Activated naive CD4-positive, alpha-beta T cell treated with anti-CD3 and anti-CD28 coated beads, Interleukin-2, amount 10 ng/mL, durations not matched to agents 7 days and 5 days (primary cell): ENCODE measurements around the gene BAHCC1.

Experiments used
- CTCF ChIA-PET: fragments of 350-600 bp; sonication (Branson Sonifier 250); formaldehyde crosslinking; loops from one replicate; lab custom pipeline; 2021; ENCODE audit warnings: antibody characterized with exemption; lab: Charles Lee
- DNase-seq: peaks from one replicate; pipeline ENCODE4 v3.0.0-alpha.2; 2020
- H3K27ac Mint-ChIP-seq: one replicate; pipeline ENCODE4 v1.8.0; 2021; ENCODE audit warnings: mild to moderate bottlenecking, moderate library complexity, mixed read lengths
- H3K27me3 Mint-ChIP-seq: one replicate; pipeline ENCODE4 v1.8.0; 2021; ENCODE audit warnings: mild to moderate bottlenecking, mixed read lengths
- H3K36me3 Mint-ChIP-seq: one replicate; pipeline ENCODE4 v1.8.0; 2021; ENCODE audit warnings: mixed read lengths
- H3K4me1 Mint-ChIP-seq: one replicate; pipeline ENCODE4 v1.8.0; 2021; ENCODE audit warnings: mixed read lengths
- H3K4me3 Mint-ChIP-seq: one replicate; pipeline ENCODE4 v1.8.0; 2021; ENCODE audit warnings: mild to moderate bottlenecking, moderate library complexity, mixed read lengths
- H3K9me3 Mint-ChIP-seq: one replicate; pipeline ENCODE4 v1.8.0; 2021; ENCODE audit warnings: mixed read lengths

The BAHCC1 gene

DNA sequence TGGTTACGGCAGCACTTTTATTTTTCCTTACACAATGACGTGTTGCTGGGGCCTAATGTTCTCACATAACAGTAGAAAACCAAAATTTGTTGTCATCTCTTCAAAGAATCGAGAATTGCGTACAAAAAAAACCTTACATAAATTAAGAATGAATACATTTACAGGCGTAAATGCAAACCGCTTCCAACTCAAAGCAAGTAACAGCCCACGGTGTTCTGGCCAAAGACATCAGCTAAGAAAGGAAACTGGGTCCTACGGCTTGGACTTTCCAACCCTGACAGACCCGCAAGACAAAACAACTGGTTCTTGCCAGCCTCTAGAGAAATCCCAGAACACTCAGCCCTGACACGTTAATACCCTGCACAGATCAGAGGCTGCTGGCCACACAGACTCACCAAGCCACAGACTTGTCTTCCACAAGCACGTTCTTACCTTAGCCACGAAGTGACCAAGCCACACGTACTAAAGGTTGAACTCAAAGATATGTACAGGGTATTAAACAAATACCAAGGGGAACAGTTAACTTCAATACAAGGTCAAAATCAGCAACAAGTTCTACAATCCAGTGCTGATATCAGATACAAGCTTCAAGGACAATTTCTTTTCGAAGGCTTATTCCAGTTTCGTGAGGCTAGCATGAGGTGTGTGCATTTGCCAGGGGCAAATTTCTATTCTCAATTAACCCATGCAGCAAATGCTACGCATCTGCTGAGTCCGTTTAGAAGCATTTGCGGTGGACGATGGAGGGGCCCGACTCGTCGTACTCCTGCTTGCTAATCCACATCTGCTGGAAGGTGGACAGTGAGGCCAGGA, 114.9 kb downstream of the BAHCC1 start:
- peaks cover 46% of the 10 kb centered on the region for H3K36me3 Mint-ChIP-seq
- H3K4me3 Mint-ChIP-seq, result peak overlapping the region; percentile 97
- H3K27ac Mint-ChIP-seq, result peak overlapping the region; percentile 89
- H3K27me3 Mint-ChIP-seq, result peaks cover 18% of the 10 kb centered on the region
- DNase-seq, result no peak
- H3K9me3 Mint-ChIP-seq, result no peaks in the 10 kb centered on the region
- CTCF ChIA-PET, result no interaction called here
- peaks cover 24% of the 10 kb centered on the region for H3K4me1 Mint-ChIP-seq

GRCh38 chr17:81510785-81511553, 115.7 kb downstream of the BAHCC1 start:
- CTCF ChIA-PET, result no interaction called here

GRCh38 chr17:81511554-81511803, 116.2 kb downstream of the BAHCC1 start:
- CTCF ChIA-PET, result no interaction called here
- peaks cover 5% of the 10 kb centered on the region for H3K27me3 Mint-ChIP-seq
- peak overlapping the region; percentile 89 for H3K27ac Mint-ChIP-seq
- H3K4me1 Mint-ChIP-seq, result peaks cover 36% of the 10 kb centered on the region
- peaks cover 46% of the 10 kb centered on the region for H3K36me3 Mint-ChIP-seq
- no peak for DNase-seq
- no peaks in the 10 kb centered on the region for H3K9me3 Mint-ChIP-seq
- peak overlapping the region; percentile 97 for H3K4me3 Mint-ChIP-seq

More at GRCh38 chr17:81510785-81511553, 115.7 kb downstream of the BAHCC1 start:
- Mint-ChIP-seq H3K9me3 (no peaks in the 10 kb centered on the region), H3K4me1 (peaks cover 31% of the 10 kb centered on the region), H3K27ac (peak overlapping the region; percentile 89), H3K27me3 (peaks cover 10% of the 10 kb centered on the region), H3K36me3 (peaks cover 46% of the 10 kb centered on the region), H3K4me3 (peak overlapping the region; percentile 97)
- DNase-seq, result peak; percentile 76

DNA sequence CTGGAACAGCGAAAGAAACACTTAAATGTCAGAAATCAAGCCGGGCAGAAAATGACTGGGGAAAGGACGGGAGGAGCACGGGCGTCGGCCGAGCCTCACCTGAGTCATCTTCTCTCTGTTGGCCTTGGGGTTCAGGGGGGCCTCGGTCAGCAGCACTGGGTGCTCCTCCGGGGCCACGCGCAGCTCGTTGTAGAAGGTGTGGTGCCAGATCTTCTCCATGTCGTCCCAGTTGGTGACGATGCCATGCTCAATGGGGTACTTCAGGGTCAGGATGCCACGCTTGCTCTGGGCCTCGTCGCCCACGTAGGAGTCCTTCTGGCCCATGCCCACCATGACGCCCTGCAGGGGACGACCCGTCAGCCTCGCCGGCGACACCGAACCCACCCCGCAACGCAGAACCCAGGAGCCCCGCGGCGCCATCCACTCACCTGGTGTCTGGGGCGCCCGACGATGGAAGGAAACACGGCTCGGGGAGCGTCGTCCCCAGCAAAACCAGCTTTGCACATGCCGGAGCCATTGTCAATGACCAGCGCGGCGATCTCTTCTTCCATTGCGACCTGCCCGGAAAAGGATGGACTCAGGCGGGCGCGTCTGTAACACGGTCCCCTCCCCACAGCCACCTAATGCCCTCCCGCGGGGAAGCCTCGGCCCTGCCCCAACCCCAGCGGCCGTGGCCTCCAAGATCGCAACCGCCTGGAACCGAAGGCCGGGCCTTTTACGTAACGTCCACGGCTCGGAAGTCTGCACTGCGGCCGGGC, 116.7 kb downstream of the BAHCC1 start:
- Mint-ChIP-seq H3K27ac (peak overlapping the region; percentile 89), H3K9me3 (no peaks in the 10 kb centered on the region), H3K4me1 (peaks cover 40% of the 10 kb centered on the region), H3K36me3 (peaks cover 46% of the 10 kb centered on the region), H3K4me3 (peak overlapping the region; percentile 97), H3K27me3 (peaks cover 3% of the 10 kb centered on the region)
- peak; percentile 56 for DNase-seq
- CTCF ChIA-PET, result no interaction called here

DNA sequence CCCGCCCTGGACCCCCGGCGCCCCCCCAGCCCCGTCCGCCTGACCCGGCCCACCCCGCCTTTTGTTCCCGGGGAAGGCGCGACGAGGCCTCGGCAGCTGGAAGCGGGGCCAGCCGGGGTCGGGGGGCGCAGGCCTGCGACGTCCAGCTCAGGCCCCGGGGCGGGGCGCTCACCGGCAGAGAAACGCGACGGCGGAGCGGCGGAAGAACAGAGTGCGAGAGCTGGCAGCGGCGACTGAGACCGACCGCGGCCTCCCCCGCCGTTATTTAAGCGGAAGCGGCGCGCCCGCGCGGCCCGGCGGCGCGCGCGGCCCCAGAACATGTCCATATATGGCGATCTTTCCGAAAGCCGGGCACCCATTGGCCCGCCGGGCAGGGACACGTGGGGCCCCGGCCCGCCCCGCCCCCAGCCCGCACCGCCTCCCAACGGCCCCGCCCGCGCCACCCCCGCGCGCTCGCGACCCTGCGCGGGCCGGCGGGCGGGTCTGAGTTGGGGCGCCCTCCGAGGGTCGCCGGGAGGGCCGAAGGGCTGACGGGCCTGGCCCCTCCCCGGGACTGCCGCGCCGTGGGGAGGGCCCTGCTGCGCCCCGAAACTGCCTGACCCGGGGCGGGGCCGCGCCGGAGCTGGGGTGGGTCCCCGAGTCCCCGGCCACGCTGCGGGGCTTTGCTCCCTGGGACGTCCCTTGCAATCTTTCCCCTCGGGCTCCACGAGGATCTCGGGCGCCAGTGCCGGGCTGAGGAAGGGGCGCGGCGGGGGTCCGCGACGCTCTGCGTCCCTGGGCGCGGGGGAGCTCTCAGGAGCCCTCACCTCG, 117.5 kb downstream of the BAHCC1 start, which contains the start of gene ACTG1:
ACTG1 (minus strand) TSS at position 238 of the 810 bp plus-strand sequence. CDS start 445 bp downstream, outside the sequence.
- CTCF ChIA-PET, result no interaction called here
- Mint-ChIP-seq H3K27me3 (peaks cover 3% of the 10 kb centered on the region), H3K4me1 (peaks cover 39% of the 10 kb centered on the region), H3K36me3 (peaks cover 44% of the 10 kb centered on the region), H3K27ac (peak within 1 kb of the TSS; percentile 93), H3K4me3 (peak within 1 kb of the TSS; percentile 97), H3K9me3 (no peaks in the 10 kb centered on the region)
- peak; percentile 93 for DNase-seq

GRCh38 chr17:81513372-81513752, 118.1 kb downstream of the BAHCC1 start:
- Mint-ChIP-seq H3K27me3 (peaks cover 3% of the 10 kb centered on the region), H3K9me3 (no peaks in the 10 kb centered on the region), H3K4me3 (peak overlapping the region; percentile 77), H3K27ac (peak overlapping the region; percentile 93), H3K36me3 (peaks cover 39% of the 10 kb centered on the region), H3K4me1 (peaks cover 39% of the 10 kb centered on the region)
- peak; percentile 75 for DNase-seq
- CTCF ChIA-PET, result interaction anchor here (0.7 to 1.0 kb wide), 2 partner anchors 29 to 39 kb away, joined by 3 read pairs; partner anchors contain the start of gene FAAP100

GRCh38 chr17:81513753-81514488, 118.7 kb downstream of the BAHCC1 start:
- H3K36me3 Mint-ChIP-seq, result peaks cover 33% of the 10 kb centered on the region
- H3K4me1 Mint-ChIP-seq, result peaks cover 33% of the 10 kb centered on the region
- H3K27ac Mint-ChIP-seq, result peak overlapping the region; percentile 93
- peaks cover 3% of the 10 kb centered on the region for H3K27me3 Mint-ChIP-seq
- CTCF ChIA-PET, result interaction anchor here (0.7 to 1.0 kb wide), 2 partner anchors 29 to 39 kb away, joined by 3 read pairs; partner anchors contain the start of gene FAAP100
- no peaks in the 10 kb centered on the region for H3K9me3 Mint-ChIP-seq
- peak; percentile 54 for DNase-seq
- H3K4me3 Mint-ChIP-seq, result peak overlapping the region; percentile 77

DNA sequence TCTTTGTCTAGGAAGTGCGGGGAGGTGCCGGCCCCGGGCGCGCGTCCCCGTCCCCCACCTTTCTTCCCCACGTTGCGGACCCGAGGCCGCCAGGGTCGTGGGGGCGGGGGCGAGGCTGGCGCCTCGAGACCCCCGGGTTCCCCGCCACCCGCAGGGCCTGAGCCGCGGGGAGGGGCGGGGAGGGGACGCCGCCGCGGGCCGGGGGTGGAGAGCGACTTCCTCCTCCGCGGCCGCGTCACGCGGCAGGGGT, 119.2 kb downstream of the BAHCC1 start:
- DNase-seq, result no peak
- Mint-ChIP-seq H3K27me3 (peaks cover 3% of the 10 kb centered on the region), H3K27ac (peak overlapping the region; percentile 93), H3K36me3 (peaks cover 29% of the 10 kb centered on the region), H3K4me3 (peak overlapping the region; percentile 90), H3K9me3 (no peaks in the 10 kb centered on the region), H3K4me1 (peaks cover 28% of the 10 kb centered on the region)
- CTCF ChIA-PET, result interaction anchor here (1.0 kb wide), 1 partner anchor 30 kb away, joined by 3 read pairs; no protein-coding TSS in a partner anchor

DNA sequence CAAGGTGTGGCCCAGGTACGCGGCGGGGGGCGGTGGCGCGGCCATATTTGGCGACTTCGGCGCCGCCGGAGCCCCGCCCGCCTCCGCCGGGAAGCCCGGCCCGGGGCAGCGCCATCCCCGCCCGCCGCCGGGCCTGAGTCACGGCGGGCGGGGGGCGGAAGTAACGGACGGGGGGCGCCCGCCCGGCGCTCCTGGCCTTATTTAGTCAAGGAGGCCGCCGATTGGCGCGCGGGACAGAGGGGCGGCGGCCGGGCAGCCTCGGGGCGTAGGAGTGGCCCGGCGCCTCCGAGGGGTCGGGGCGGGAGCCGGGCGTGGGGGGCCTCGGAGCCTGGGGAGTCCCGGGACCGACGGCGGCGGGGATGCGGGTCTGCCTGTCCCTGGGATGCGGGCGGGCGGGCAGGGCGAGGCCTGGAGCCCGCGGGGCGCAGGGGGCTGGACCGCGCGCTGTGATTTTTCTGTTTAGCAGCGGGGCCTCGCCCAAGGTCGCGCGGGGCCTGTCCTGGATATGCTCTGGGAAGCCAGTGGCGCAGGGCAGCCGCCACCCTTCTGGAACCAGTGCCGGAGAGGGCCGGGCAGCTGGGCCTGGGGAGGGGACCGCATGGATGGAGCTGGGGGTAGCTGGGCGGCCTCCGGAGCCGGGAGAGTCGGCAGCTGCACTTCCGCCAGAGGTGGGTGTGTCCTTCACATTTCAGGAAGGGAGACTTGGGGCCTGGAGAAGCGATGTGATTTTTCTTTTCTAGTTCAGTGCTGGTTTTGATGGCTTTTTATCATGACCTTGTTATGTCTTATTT, 119.7 kb downstream of the BAHCC1 start:
- H3K4me3 Mint-ChIP-seq, result peak overlapping the region; percentile 90
- H3K27ac Mint-ChIP-seq, result peak overlapping the region; percentile 91
- peak; percentile 84 for DNase-seq
- H3K36me3 Mint-ChIP-seq, result peaks cover 23% of the 10 kb centered on the region
- H3K4me1 Mint-ChIP-seq, result peaks cover 23% of the 10 kb centered on the region
- CTCF ChIA-PET, result interaction anchor here (1.3 kb wide), 1 partner anchor 87 kb away, joined by 3 read pairs; no protein-coding TSS in a partner anchor
- H3K9me3 Mint-ChIP-seq, result no peaks in the 10 kb centered on the region
- peaks cover 8% of the 10 kb centered on the region for H3K27me3 Mint-ChIP-seq

GRCh38 chr17:81515530-81516041, 120.3 kb downstream of the BAHCC1 start:
- DNase-seq, result no peak
- peaks cover 14% of the 10 kb centered on the region for H3K27me3 Mint-ChIP-seq
- peak overlapping the region; percentile 90 for H3K4me3 Mint-ChIP-seq
- peak overlapping the region; percentile 91 for H3K27ac Mint-ChIP-seq
- H3K4me1 Mint-ChIP-seq, result peaks cover 25% of the 10 kb centered on the region
- peaks cover 17% of the 10 kb centered on the region for H3K36me3 Mint-ChIP-seq
- CTCF ChIA-PET, result interaction anchor here (1.3 kb wide), 1 partner anchor 86 kb away, joined by 3 read pairs; no protein-coding TSS in a partner anchor
- H3K9me3 Mint-ChIP-seq, result no peaks in the 10 kb centered on the region
